Germinal center (tissue), 1 donor: ENCODE results near the gene ARID3A.

Source experiments
- DNase-seq: peaks from one replicate; pipeline ENCODE4 v3.0.0; 2012; ENCODE audit warnings: mixed read lengths, low spot score

Gene ARID3A

DNA sequence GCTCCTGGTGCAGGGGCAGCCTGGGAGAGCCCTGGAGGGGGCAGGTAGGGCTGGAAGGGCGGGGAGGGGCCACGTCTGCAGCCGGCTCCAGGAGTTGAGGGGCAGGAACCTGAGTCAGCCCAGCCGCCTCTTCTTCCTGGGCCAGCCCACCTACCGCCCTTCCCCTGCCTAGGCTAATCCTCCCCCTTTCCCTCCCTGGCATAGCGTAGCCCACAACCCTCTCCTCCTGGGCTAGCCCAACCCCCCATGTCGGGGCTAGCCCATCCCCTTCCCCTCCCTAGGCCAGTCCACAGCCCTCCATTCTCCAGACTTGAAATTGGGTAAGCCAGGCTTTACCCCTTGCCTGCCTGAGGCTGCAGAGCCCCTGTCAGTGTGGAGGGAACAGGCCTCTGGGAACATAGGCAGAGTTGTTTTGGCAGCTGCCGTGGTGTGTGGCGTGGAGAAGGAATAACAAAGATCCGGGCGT lies 37.7 kb downstream of the ARID3A start:
- DNase-seq = no peak

DNA sequence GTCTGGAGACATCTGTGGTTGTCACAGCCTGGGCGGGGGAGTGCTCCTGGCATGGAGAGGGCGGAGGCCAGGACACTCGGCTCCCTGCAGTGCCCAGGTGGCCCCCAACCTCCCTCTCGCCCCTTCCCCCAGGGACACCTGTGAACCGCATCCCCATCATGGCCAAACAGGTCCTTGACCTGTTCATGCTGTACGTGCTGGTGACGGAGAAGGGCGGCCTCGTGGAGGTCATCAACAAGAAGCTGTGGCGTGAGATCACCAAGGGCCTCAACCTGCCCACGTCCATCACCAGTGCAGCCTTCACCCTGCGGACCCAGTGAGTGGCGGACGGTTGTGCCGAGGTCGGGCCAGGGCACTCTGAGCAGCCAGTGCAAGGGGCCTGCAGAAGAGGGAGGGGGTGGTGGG lies 38.3 kb downstream of the ARID3A start:
- no peak for DNase-seq

DNA sequence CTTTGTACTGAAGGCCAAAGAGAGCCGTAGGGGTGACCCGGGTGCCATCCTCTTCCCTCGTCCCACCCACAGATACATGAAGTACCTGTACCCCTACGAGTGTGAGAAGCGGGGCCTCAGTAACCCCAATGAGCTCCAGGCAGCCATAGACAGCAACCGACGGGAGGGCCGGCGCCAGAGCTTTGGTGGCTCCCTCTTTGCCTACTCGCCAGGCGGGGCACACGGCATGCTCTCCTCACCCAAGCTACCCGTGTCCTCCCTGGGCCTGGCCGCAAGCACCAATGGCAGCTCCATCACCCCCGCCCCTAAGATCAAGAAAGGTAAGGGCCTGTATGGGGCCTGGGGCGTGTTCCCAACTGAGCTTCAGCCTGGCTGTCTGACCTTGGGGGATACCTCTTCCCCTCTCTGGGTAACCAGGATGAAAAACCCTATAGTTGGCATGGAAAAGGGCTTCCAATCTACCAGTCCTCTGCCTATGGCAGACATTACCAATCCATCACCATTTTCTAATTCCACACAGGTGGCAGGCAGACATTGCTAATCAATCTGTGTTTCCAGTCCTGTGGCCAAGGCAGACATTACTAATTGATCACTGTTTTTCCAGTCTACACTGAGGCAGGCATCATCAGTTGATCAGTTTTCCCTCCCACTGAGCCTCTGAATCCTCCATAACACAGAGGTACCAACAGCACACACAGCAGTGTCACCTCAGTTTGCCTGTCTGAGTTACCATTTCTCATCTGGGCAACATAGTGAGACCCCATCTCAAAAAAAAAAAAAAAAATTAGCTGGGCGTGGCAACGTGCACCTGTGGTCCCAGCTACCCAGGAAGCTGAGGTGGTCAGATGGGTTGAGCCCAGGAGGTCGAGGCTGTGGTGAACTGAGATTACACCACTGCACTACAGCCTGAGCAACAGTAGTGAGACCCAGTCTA lies 39.2 kb downstream of the ARID3A start:
- DNase-seq = no peak

DNA sequence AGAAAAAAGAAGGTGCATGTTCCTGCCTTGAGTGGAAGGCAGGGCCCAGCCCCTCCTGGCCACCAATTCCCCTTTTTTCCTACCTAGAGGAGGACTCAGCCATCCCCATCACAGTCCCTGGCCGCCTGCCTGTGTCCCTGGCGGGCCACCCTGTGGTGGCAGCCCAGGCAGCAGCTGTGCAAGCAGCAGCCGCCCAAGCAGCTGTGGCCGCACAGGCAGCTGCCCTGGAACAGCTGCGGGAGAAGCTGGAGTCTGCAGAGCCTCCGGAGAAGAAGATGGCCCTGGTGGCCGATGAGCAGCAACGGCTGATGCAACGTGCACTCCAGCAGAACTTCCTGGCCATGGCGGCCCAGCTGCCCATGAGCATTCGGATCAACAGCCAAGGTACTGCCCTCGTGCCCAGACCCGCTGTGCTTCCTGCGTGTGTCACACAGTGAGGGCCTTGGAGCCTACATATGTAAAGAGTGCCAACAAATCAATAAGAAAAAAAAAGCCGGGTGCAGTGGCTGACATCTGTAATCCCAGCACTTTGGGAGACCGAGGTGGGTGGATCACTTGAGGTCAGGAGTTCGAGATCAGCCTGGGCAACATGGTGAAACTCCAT lies 40.8 kb downstream of the ARID3A start:
- DNase-seq = no peak

DNA sequence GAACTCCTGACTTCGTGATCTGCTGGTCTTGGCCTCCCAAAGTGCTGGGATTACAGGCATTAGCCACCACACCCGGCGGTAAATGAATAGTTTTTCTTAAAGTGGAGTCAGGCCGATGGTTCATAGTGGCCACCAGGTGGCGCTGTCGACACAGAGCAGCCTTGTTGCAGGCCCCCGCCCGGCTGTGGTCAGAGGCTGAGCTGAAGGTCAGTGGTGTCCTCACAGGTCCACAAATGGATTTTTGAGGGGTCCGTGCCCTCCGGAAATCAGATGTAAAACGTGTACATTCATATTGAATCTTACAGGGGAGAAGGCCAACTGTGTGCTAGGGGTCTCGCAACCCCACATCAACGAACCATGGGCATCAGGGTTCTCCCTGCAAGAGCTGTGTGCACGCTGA lies 44.9 kb downstream of the ARID3A start:
- no peak for DNase-seq

DNA sequence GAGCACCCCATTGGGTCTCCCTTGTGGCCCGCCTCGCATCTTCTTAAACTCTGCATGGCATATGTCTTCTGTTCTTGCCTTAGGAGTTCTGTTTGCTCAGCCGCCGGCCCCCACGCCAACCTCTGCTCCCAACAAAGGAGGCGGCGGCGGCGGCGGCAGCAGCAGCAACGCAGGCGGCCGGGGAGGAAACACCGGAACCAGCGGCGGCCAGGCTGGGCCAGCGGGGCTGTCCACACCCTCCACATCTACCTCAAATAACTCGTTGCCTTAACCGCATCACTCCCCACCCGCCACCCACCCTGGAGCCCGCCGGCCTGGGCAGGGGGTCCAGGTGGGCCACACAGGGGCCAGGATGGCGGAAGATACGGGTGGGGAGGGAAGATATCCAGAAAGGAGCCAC lies 46.0 kb downstream of the ARID3A start:
- no peak for DNase-seq

DNA sequence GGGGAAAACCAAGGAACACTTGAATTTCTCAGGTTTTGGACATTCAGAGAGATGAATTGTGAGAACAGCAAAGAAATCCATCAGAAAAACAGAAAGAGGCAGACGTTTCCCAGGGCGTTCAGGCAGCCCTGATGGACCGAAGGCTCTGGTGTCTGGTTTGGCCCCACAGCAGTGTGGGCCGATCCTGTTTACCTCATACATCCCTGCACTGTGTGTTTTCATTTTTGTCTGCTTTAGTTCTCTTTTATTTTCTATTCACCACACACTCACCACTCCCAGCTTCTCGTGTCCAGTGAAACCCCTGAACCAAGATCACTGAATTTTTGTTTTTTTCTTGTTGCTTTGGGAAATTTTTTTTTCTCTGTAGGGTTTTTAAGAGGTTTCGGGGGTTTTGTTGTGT lies 46.4 kb downstream of the ARID3A start:
- DNase-seq = no peak

DNA sequence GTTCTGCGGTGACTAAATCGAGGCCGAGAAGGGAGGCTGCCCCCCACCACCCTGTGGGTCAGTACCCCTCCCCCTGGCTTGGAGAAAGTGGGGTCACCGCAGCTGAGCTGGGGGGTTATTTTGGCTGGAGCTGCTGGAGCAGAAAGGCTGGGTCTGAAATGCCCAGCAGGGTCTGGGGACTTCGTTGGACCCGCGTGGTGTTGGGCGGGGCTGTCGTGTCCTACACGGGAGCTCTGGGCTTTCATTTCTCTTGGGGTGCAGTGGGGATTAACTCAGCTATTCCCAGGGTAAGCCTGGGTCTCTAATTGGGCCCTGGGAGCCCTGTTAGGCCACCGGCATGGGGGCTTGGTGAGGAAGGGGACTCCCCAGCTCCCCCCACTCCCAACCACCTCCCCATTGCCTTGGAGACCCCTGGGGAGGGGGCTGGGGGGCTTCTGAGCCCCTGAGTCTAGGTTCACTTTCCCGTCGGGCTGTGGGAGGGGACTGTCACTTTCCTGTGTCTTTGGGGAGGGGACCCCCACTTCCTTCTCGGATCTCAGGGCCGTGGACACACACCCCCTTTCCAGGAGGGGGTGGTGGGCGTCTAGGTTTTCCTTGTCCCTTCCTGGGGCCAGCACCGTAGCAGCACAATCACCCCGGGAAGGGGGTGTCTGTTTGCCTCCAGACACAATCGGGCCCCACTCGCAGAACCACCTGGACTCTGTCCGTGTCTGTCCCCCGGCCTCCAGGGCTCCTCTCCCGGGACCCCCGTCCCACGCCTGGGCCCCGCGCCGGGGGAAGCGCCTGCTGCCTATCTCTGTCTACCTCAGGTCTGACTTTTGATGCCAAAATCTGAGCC lies 48.1 kb downstream of the ARID3A start:
- DNase-seq = no peak

DNA sequence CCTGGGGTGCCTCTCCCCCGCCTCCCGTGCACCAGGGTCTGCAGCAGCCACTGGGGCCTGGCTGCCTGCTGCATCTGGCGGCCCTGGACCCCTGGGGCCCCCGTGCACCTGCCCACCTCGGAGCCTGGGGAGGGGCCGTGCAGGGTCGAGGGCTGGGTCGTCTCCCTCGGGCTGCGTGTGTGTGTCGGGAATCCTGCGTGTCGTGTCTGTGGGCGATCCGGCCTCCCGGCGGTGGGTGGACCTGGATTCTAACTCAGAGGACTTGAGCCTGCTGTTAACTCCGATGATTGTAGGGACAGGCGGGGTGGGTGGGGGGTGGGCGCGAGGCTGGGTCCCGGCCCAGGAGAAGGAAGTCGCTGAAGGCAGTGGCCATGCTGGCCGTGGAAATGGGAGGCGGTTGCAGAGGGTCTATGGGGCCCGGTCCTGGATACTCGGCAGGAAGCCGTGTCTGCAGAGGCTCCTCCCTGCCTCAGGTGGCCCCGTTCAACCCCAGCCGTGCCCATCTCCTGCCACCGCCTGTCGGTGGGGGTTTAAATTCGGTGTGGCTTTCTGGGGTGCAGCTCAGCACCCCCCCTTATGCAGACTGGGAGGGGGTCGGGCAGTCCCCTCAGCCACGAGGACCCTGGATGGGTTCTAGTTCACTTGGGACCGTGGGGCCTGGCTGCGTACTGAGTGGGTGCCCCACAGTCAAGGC lies 48.9 kb downstream of the ARID3A start:
- no peak for DNase-seq

DNA sequence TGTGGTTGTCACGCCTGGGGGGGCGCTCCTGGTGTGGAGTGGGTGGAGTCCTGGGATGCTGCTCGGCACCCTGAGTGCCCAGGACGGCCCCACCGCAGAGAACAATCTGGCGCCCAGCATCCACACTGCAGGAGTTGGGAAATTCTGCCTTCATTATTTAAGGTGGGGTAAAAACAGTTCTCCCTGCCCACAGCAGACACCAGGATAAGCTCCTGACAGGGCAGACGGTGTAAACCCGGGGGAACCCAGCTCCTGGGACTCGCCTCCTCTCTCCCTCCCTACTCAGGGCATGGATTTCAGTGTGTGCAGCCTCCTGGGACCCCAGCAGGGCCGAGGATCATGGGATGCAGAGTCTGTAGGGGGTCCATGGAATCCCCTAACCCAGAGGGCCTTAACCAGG lies 50.6 kb downstream of the ARID3A start:
- no peak for DNase-seq

DNA sequence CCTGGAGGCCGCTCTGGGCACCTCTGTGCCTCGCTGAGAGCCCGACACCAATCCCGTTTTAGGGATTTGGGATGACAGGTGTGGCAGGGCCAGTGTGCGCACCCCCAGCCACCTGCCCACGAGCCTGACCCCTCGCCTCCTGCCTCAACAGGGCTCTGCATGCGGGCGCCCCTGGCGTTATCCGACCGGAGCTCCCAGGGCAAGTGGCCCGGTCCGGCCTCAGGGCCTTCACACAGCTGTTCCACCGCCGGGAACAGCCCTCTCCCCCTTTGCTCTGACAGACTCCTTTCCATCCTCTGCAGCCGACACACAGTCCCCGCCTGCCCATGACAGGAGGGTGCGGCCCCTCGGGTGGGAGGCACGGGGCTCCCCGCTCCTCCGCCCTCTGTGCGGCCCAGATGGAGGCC lies 51.2 kb downstream of the ARID3A start:
- DNase-seq = no peak

DNA sequence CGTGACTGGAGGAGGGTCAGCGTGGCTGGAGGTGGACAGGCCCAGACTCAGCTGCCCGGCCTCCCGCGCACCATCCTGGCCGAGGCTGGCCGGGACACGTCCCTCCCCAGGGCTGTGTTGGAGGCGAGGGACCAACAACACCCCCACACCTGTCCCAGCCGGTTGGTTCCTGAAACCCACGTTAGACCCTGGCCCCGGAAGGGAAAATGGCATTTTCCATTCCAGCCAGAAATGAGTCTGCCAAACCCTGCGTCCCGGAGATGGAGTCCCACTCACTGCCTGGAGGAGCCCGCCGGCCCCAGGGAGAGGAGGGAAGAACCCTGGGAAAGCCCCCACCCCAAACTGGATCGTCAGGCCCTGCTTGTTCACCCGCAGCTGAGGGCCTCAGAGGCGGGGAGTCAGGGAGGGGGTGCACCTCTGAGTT lies 53.5 kb downstream of the ARID3A start:
- DNase-seq = no peak

DNA sequence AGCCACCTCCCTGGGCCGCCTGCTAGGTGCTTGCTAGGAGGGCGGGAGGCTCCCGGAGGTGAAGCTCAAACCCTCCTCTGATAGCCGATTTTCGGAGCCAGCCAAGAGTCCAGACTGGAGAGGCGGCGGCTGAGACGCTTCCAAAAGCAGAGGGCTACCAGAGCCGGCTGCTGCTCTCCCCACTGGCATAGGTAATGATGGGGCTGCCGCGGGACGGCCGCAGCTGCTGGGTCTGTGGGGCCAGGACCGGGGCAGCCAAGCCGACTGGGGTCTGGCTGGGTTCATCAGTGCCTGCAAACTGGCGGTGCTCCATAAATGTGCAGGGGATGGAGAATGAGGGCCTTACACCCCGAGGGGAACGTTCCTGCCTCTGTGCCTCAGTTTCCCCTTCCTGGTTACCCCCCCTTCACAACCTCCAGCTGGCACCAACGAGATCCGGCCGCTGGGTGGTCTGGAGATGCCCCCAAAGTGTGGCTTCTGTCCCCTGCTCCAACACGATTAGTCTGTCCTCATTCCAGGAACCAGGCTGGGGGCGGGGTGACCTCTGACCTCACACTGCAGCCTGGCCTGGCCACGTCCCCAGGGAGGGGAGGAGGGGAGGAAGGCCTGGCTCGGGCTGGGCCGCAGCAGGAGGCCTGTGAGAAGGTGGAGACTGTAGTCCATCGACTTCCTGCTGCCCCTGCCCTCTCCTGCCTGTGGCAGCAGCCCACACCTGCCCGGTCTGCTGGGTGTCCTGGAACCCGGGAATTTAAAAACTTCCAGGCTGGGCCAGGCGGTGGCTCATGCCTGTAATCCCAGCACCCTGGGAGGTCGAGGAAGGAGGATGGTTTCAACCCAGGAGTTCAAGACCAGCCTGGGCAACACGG lies 54.5 kb downstream of the ARID3A start:
- no peak for DNase-seq

DNA sequence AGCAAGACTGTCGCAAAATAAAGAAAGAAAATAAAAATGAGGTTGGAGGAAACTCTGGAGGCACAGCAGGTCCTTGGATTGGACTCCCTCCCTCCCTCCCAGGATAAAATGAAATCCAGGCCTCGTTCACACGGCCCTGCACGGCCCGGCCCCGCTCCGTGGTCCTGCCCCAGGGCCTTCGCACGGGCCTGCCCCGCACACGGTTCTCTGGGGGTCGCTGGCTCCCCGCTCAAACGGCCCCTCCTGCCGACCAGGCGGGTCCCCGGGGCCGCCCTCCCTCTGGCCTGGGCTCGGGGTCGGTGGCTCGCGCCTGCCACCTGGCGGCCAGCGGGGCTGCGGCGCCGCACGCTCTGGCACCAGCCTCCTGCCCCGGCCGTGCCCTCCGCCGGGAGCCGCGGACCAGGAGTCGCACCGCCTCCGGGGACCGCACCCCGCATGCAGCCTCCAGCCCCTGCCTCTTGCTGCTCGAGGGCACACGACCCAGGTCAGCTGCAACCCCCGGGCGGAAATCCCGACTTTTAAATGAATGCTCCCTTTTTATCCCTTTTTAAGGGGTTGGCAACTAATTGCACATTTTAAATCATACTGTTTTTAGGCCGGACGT lies 56.8 kb downstream of the ARID3A start:
- DNase-seq = peak; percentile 94

DNA sequence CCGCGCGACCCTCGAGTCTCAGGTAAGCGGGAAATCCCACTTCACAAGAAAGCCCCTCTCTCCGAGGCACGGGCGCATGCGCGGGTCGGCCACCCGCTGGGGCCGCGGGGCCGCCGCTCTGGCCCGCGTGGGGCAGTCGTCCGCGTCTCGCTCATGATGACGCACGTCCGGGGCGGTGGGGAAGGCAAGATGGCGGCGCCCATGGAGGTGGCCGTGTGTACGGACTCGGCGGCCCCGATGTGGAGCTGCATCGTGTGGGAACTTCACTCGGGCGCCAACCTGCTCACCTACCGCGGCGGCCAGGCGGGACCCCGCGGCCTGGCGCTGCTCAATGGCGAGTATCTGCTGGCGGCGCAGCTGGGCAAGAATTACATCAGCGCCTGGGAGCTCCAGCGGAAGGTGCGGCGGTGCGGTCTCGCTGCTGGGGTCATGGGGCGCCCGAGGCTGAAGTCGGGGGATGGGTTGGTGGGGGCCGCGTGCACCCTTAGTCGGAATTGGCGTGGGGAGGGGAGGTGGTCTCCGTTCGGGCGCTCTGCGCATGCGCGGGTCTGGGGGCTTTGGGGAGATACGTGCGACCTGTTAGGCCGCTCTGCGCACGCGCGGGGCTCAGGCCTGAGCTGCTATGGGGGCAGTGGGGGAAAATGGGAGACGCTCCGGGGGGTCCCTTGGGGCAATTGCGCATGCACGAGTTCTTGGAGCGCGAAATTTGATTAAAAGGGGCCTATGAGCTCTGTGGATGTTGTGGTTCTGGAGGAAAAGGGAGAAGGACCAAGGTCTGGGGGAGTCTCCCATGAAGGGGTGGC lies 58.5 kb downstream of the ARID3A start, which contains the start of gene WDR18:
Gene WDR18, plus strand, starts transcription at position 181 of the 803 bp plus-strand sequence. Its CDS starts 9 bp downstream, at position 190.
- DNase-seq = peak; percentile 99

DNA sequence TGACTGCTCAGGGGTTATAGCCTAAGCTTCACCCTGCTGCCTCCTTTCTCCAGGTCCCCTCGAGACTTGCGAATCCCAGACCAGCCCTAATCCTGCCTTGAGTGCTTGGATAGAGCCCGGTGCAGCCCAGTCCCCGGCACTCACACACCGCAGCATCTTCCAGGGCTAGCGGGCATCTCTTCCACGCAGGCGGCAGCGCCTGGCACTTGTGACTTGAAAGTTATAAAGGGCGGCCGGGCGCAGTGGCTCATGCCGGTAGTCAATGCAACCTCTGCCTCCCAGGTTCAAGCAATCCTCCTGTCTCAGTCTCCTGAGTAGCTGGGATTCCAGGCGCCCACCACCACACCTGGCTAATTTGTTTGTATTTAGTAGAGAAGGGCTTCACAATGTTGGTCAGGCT lies 60.2 kb downstream of the ARID3A start:
- DNase-seq = no peak

DNA sequence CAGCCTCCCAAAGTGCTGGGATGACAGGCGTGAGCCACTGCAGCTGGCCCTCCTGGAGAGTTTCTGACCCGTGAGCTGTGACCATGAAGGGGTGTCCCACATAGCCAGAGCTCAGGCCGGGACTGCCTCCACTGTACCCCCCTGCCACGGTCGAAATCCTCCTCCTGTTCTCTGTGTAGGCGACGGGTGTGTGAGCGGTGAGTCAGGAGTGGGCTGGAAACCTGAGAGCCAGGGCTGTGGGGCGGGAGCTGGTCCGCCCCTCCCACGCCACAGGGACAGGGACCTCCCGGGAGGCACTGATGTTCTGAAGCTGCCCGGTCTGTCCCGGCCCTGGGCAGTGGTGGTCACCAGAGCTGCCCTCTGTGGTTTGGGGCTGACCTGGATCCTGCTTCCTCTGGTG lies 62.2 kb downstream of the ARID3A start:
- no peak for DNase-seq

DNA sequence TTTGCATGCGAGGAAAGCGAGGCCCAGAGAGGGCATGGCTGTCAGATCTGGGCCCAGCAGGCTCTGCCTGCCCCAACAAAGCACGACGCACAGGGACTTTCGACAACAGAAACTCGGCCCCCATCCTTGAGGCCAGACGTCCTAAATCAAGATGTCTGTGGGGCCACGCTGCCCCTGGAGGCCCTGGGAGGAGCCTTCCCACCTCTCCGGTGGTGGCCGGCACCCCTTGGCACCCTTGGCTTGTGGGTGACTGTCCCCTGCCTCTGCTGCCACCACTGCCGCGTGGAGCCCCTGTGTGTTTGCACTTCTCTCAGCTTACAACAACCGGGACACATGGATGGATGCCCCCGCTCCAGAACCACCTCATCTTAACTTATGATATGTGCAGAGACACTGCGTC lies 62.7 kb downstream of the ARID3A start:
- DNase-seq = no peak

DNA sequence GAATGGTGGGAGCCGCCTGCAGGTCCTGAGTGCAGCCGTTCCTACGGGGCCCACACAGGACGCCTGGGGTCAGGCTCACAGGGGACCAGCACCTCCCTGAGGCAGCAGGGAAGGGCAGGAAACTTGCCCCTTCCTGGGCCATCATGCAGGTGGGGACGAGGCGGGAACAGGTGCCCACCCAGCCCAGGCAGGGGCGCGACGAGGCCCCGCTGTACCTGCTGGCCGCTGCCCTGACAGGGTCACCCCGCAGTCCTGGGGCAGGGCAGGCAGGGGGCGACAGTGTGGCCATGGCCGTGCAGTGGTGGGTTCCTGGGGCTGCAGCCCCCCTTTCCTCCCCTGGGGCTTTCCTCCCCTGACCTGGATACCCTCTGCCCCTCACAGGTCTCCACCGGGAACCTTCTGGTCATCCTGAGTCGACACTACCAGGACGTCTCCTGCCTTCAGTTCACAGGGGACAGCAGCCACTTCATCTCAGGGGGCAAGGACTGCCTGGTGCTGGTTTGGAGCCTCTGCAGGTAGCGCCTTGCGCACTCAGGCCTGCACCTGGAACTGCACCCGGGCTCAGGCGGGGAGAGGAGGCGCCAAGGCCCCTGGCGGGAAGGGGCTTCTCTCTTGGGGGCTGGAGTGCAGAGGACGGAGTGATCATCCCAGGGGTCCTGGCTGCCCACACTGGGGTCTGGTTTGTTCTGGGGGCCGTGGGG lies 63.7 kb downstream of the ARID3A start:
- DNase-seq = no peak
